Coronary artery (tissue), 2 donors: ENCODE measurements around the gene TFAP2A.

ENCODE experiments used
- DNase-seq: peaks from one replicate; pipeline ENCODE4 v3.0.0-alpha.2; 2017; ENCODE audit warnings: low spot score
- H3K27ac ChIP-seq, 2 donors: fragments of 200-600 bp; sonication (generic); one replicate each; pipeline ENCODE4 v1.5.1; 2016 to 2019
- H3K4me3 ChIP-seq: fragments of 200-600 bp; sonication (generic); 2 replicates; pipeline ENCODE4 v1.5.1; 2016; ENCODE audit warnings: mild to moderate bottlenecking, moderate library complexity
- TF ChIP-seq, protein P1 (sequence below): fragments of 200-600 bp; sonication (generic); IDR thresholded peaks from one replicate; pipeline ENCODE4 v1.5.1; 2019; ENCODE audit warnings: antibody characterized with exemption

The TFAP2A gene

DNA sequence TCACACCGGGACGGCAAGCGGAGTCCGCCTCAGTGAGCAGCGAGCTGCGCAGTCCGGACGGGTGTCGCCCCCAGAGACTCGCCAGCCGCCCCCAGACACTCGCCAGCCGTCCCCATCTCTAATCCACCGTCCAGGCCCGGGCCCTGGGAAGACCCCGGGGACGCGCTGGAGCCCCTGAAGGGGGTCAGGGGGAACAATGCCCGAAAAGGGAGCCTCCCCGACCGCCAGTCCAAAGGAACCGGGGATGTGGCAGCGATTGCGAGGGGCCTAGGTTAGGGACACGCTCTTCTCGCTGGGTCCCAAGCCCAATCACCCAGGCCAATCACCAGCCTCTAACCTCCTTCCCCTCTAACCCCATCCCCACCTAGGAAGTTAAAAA lies 33.1 kb downstream of the TFAP2A start:
- Histone ChIP-seq H3K27ac (no peak overlapping the region), H3K4me3 (no peak overlapping the region)
- peak; percentile 61 for DNase-seq

DNA sequence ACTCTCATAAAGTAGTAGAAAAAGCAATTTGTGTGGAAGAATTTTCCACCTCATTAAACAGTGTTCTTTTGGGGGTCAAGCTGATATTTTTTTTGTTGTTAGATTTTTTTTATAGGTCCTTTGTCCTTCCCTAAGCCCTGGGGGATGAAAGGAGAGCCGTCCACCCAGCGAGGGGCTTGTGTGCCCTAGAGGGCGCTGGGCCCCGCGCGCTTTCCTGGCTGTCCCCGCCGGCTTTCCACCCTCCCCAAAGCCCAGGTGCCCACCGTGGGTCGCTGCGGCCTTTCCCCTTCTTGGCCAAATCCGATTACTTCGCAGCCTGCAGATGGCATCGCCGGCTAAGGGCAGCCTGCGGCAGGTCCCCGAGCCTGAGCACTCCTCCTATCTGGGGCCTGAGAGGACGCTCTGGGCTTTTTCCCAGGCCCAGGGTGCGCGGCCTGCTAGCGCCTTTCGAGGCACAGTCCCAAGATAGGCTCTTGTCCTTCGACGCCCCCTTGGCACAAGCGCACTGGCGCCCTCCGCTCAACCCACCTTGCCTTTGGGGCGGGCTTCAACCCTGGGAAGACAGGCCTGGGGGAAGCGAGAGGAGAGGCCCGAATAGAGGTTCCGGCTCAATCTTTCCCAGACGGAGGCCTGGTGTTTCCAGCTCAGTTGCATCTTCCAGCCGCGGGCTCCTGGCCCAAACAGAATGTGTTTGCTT lies 33.6 kb downstream of the TFAP2A start:
- TF ChIP-seq, protein P1, sequence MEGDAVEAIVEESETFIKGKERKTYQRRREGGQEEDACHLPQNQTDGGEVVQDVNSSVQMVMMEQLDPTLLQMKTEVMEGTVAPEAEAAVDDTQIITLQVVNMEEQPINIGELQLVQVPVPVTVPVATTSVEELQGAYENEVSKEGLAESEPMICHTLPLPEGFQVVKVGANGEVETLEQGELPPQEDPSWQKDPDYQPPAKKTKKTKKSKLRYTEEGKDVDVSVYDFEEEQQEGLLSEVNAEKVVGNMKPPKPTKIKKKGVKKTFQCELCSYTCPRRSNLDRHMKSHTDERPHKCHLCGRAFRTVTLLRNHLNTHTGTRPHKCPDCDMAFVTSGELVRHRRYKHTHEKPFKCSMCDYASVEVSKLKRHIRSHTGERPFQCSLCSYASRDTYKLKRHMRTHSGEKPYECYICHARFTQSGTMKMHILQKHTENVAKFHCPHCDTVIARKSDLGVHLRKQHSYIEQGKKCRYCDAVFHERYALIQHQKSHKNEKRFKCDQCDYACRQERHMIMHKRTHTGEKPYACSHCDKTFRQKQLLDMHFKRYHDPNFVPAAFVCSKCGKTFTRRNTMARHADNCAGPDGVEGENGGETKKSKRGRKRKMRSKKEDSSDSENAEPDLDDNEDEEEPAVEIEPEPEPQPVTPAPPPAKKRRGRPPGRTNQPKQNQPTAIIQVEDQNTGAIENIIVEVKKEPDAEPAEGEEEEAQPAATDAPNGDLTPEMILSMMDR, result no peak
- H3K27ac ChIP-seq, result no peak overlapping the region
- no peak overlapping the region for H3K4me3 ChIP-seq
- DNase-seq, result no peak

More for the DNA sequence above, 33.1 kb downstream of the TFAP2A start:
- TF ChIP-seq, protein P1, result no peak

DNA sequence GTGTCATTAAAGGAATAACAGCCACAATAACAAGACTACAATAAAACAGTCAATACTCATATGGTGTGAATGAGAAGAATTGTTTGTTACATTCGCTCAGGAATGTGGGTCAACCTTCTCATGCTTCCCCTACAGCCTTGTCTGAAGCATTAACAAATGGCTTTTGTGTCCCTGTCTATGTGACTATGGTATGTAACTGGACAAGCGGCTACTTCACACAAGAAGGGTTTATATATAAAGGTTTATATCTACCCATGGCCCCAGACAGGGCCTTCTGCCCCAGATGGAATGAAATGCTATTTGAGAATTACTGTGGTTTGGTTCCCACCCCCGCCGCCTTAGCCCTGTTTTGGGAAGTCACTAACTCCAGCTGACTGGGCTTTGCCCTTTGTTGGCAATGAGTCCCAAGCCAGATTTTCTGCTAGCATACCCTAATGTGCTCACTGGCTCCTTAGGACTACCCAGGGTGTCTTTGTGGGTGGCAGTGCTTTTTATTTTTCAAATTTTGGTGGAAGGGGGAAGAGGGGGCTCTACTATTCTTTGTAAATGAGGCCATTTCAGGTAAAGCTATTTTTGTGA lies 39.4 kb downstream of the TFAP2A start:
- no peak overlapping the region for H3K4me3 ChIP-seq
- H3K27ac ChIP-seq, result no peak overlapping the region
- peak; percentile 41 for DNase-seq
- TF ChIP-seq, protein P1, result no peak

DNA sequence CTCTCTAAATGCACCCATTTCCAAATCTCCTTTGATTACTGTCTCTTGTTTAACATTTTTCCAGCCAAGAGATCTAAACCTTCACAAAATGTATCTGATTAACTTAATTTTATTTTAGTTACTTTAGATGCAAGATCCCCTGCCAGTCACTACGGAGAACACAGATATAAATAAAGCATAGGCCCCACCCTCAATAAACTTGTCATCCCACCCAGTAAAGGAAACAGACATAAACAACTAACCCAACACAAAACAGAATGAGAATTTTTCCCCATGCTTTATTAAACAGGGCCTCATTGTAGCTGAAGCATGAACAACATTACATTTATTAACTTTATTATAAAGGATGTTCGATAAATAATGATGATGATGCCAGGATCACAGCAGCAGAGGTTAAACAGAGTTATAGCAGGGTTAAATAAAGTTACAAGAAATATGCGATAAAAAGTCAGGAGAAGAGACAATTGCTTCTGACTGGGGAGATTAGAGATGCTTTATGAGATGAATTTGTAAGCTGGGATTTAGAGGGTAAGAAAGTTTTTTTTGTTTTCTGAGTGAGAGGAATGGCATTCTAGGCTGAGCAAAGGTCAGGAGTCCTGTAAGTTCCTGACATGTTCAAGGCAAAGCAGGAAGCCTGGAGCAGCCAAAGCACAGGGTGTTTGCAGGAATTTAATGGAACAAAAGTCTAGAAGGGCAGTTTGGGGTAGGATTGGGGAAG lies 41.1 kb downstream of the TFAP2A start:
- TF ChIP-seq, protein P1, result no peak
- Histone ChIP-seq H3K27ac (no peak overlapping the region), H3K4me3 (no peak overlapping the region)
- DNase-seq, result peak; percentile 12

DNA sequence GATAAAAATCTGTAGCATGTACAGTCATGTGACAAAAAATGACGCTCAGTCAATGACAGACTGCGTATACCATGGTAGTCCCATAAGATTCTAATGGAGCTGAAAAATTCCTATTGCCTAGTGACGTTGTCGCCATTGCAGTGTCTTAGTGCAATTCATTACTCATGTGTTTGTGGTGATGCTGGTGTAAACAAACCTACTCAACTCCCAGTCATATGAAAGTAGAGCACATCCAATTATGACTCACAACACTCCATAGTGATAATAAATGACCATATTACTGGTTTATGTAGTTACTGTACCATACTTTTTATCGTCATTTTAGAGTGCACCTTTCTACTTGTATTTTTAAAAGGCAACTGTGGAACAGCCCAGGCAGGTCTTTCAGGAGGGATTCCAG lies 45.0 kb downstream of the TFAP2A start:
- DNase-seq, result no peak
- TF ChIP-seq, protein P1, result no peak
- Histone ChIP-seq H3K27ac (no peak overlapping the region), H3K4me3 (no peak overlapping the region)

DNA sequence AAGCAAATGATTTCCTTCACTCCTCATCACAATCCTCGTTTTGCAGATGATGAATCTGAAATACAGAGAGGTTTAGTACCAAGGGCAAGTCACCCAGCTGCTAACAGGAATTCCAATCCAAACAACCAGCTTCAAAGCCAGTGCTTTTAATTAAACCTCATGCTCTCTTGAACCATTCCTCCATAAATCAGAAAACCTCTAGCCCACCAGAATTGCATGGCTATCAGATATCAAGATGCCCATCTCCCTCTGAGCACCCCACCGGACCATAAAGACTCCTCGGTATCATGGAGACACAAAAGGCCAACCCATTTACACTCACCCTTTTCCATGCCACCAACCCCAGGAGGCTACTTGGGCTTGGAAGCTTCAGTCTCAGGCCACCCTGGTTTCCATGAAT lies 46.0 kb downstream of the TFAP2A start:
- TF ChIP-seq, protein P1, result no peak
- Histone ChIP-seq H3K4me3 (no peak overlapping the region), H3K27ac (no peak overlapping the region)
- DNase-seq, result peak; percentile 53
